OCI-LY7 (cell line): ENCODE data around the gene CAPZB.

ENCODE experiments used
- CTCF ChIP-seq: fragments of 200-600 bp; sonication (generic); conservative IDR thresholded peaks from 2 replicates; pipeline ENCODE4 v1.5.1; 2014; ENCODE audit warnings: mild to moderate bottlenecking, antibody characterized with exemption, low read length, moderate library complexity, mixed read lengths
- EZH2phosphoT487 ChIP-seq: fragments of 200-600 bp; sonication (generic); IDR thresholded peaks from 2 replicates; pipeline ENCODE4 v1.6.1; 2018; ENCODE audit warnings: low read depth, borderline replicate concordance, mild to moderate bottlenecking, mixed run types, antibody characterized with exemption, low read length, moderate library complexity, mixed read lengths

GRCh38 chr1:19328486-19328885 lies 156.9 kb downstream of the CAPZB start:
- TF ChIP-seq CTCF (no peak), EZH2phosphoT487 (no peak)
